Left lung (tissue), 10 donors: ENCODE data around the gene CALML3. TPM values are rescaled to one million over a fixed set of nuclear protein-coding genes. Genes with fewer than 3 reads are reported as not detected.

ENCODE experiments used
- ATAC-seq: fragments of 200-7000 bp; cut with Tn5 transposase; one replicate; pipeline ENCODE4 v1.9.1; 2020; ENCODE audit warnings: moderate library complexity
- DNase-seq, 4 donors: peaks; one replicate each; pipeline ENCODE4 v3.0.0-alpha.2; 2013 to 2020
- H3K27ac ChIP-seq, 2 donors: fragments of 200-600 bp; sonication (generic) in 1 of 2; one replicate each; pipeline versions ENCODE4 v1.5.0 to v1.8.0; 2020 to 2021
- H3K27me3 ChIP-seq, 2 donors: fragments of 200-600 bp; sonication (generic) in 1 of 2; one replicate each; pipeline versions ENCODE4 v1.5.0 to v1.8.0; 2020 to 2021
- H3K36me3 ChIP-seq, 2 donors: fragments of 200-600 bp; sonication (generic) in 1 of 2; one replicate each; pipeline versions ENCODE4 v1.5.0 to v1.8.0; 2020 to 2021
- H3K4me1 ChIP-seq, 2 donors: fragments of 200-600 bp; one replicate each; pipeline ENCODE4 v1.8.0; 2021
- H3K4me3 ChIP-seq, 2 donors: fragments of 200-600 bp; sonication (generic) in 1 of 2; one replicate each; pipeline versions ENCODE4 v1.5.0 to v1.8.0; 2020 to 2021; ENCODE audit warnings: mild to moderate bottlenecking in 1 of 2
- H3K9me3 ChIP-seq, 2 donors: fragments of 200-600 bp; sonication (generic) in 1 of 2; one replicate each; pipeline versions ENCODE4 v1.5.0 to v1.8.0; 2020 to 2021
- intact Hi-C, 2 donors: fragments of 100-400 bp; cut with DNase I; formaldehyde crosslinking; loops; one replicate each; pipeline versions ENCODE4 v1.11.2 to v1.14.2; 2022
- polyA plus RNA-seq, 6 donors: library from polyadenylated mRNA; unstranded; fragments of 120-200 nt; gene quantifications; one replicate each; pipeline ENCODE4 v1.2.1, GENCODE V29; 2013; ENCODE audit not compliant: insufficient read length in 6 of 6
- total RNA-seq, 2 donors: library from RNA; stranded (reverse); fragmentation: NEBNext Ultra II Directional; extraction: Animal tissue kit (Norgen Biotek cat#: 25700); gene quantifications; one replicate each; pipeline ENCODE4 v1.2.1, GENCODE V29; 2021
- TF ChIP-seq, protein P1 (sequence below), 2 donors: fragments of 200-600 bp; sonication (generic) in 1 of 2; IDR thresholded peaks; one replicate each; pipeline versions ENCODE4 v1.5.0 to v1.8.0; 2021; ENCODE audit warnings: antibody characterized with exemption in 2 of 2
- donor health status: DM: no; HTN: yes; CAD: no.
- donor health status: DM: no; HTN: no; CAD: no.

CALML3 gene
- total and polyA plus RNA-seq, 8 donors: 0.28 to 0.87 (median 0.64) TPM; not detected in 2

DNA sequence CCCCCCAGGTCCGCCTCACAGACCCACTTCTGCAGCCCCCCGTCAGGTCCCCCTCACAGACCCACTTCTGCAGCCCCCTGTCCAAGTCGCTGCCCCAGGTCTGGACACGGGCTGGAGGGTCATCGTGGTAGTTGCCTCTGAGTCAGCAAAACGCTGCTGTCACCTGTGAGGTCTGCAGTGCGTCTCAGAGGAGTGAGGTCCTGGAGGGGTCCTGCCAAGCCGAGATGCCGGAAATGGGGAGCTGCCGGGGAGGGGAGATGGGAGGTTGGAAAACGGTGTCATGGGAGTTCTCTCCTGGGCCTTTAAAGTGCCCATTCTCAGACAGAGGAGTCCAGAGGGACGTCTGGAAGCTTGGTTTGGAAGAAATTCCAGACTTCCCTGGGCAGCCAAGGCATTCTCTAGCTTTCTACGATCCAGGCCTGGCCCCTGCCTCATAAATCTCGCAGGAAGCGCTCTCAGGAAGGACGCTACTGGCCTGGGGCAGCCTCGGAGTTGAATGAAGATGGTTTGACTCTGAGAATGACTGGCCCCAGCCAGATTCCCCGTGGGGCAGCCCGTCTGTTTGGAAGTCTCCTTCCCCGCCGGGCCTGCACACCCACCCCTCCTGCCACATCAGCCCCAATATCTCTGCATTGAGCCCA is 38.7 kb downstream of the CALML3 start:
- Histone ChIP-seq H3K4me3 (no peak overlapping the region), H3K9me3 (no peaks in the 10 kb centered on the region), H3K27me3 (no peaks in the 10 kb centered on the region), H3K27ac (no peak overlapping the region), H3K36me3 (no peaks in the 10 kb centered on the region), H3K4me1 (peaks cover 0 to 3% of the 10 kb centered on the region in 2 donors)
- TF ChIP-seq, protein P1, sequence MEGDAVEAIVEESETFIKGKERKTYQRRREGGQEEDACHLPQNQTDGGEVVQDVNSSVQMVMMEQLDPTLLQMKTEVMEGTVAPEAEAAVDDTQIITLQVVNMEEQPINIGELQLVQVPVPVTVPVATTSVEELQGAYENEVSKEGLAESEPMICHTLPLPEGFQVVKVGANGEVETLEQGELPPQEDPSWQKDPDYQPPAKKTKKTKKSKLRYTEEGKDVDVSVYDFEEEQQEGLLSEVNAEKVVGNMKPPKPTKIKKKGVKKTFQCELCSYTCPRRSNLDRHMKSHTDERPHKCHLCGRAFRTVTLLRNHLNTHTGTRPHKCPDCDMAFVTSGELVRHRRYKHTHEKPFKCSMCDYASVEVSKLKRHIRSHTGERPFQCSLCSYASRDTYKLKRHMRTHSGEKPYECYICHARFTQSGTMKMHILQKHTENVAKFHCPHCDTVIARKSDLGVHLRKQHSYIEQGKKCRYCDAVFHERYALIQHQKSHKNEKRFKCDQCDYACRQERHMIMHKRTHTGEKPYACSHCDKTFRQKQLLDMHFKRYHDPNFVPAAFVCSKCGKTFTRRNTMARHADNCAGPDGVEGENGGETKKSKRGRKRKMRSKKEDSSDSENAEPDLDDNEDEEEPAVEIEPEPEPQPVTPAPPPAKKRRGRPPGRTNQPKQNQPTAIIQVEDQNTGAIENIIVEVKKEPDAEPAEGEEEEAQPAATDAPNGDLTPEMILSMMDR (IDR thresholded peaks at IDR 0.05): no peak
- intact Hi-C loops: no loop called here
- DNase-seq: no peak
- no peak for ATAC-seq

DNA sequence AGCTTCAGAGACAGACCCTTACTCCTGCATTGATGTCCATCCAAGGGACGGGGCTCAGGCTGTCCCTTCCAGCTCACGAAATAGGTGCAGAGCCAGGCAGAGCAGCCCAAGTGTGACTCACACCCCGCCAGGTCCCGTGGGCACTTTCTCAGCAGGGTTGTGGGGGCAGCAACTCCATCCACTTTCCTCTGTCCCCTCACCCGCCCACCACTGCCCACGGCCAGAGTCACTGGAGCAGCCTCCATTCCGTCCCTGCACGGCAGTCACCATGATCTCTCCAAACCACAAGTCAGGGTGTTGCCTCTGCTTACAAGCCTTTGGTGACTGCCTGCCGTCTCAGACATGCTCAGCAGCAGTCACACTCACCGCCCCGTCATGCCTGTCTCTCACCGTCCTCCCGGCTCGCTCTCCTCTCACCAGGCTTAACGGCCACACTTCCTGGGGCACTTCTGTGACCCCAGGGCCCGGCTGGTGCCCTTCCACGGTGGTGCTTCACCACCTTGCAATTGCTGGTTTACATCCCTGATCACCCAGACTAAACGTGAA is 39.3 kb downstream of the CALML3 start:
- DNase-seq (no peak), ATAC-seq (no peak)
- TF ChIP-seq, protein P1 (IDR thresholded peaks at IDR 0.05): no peak
- Histone ChIP-seq H3K27me3 (no peaks in the 10 kb centered on the region), H3K4me1 (peaks cover 0 to 3% of the 10 kb centered on the region in 2 donors), H3K27ac (no peak overlapping the region), H3K4me3 (no peak overlapping the region), H3K36me3 (no peaks in the 10 kb centered on the region), H3K9me3 (no peaks in the 10 kb centered on the region)
- intact Hi-C loops: no loop called here

DNA sequence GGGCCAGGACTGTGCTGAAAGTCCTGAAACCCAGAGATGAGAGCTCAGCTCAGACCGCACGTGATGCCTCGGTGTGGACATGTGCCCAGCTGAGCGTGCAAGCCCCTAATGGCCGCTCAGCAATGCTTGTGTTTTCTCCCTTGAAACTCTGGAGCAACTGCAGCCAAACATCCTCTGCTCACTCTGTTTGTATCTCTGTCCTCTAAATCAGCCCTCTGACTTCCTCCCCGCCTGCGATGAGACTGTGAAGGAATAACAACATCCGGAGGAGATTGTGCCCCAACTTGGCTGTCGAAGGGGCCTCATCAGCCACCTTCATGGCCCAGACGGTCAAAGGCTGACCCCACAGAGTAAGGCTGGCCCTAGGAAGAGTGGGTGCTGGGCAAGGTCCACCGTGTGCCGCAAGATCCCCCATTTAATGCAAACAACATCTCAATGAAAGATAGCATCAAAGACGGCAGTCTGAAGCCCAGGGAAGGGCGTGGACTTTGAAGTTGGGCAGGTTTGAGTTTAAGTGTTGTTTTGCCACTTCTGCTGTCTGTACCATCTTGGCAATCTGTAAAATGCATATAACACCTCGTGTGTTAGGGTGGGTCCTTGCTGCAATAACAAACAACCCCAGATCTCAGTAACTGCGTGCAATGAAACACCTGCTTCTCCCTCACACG is 39.9 kb downstream of the CALML3 start:
- no peaks in the 10 kb centered on the region for H3K36me3 ChIP-seq
- TF ChIP-seq, protein P1 (IDR thresholded peaks at IDR 0.05): no peak
- H3K27me3 ChIP-seq: no peaks in the 10 kb centered on the region
- H3K27ac ChIP-seq: no peak overlapping the region
- no peak for DNase-seq
- peaks cover 0 to 3% of the 10 kb centered on the region in 2 donors for H3K4me1 ChIP-seq
- intact Hi-C loops: no loop called here
- no peak for ATAC-seq
- no peak overlapping the region for H3K4me3 ChIP-seq
- H3K9me3 ChIP-seq: no peaks in the 10 kb centered on the region

DNA sequence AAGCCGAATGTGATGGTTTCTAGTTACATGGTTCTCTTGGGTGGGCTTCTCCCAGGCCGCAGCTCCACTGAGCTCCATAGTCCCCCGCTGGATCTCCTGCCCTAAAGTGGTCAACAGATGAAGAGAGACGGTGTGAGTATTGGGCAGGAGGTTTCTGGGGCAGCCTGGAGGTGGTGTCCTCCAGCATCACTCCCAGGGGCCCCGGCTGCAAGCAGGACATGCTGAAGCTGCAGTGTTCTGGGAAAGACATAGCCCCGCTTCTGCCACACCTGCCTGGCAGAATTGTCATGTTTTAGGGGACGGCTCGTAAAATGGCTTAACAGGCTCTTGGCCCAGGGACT is 40.4 kb downstream of the CALML3 start:
- H3K27ac ChIP-seq: no peak overlapping the region
- intact Hi-C loops: no loop called here
- ATAC-seq: no peak
- no peaks in the 10 kb centered on the region for H3K36me3 ChIP-seq
- no peak overlapping the region for H3K4me3 ChIP-seq
- H3K4me1 ChIP-seq: peaks cover 0 to 3% of the 10 kb centered on the region in 2 donors
- no peaks in the 10 kb centered on the region for H3K9me3 ChIP-seq
- TF ChIP-seq, protein P1 (IDR thresholded peaks at IDR 0.05): no peak
- DNase-seq: no peak
- no peaks in the 10 kb centered on the region for H3K27me3 ChIP-seq
